Prostate gland (tissue), 2 donors: Measurements from ENCODE around the gene ALK.

Experiments
- CTCF ChIP-seq, 4 experiments: fragments of 200-600 bp in 2 of 4; fragments of 450-650 bp in 2 of 4; sonication (generic) in 2 of 4; IDR thresholded peaks; 1 replicate in 3 of 4; 2 replicates in 1 of 4; pipeline ENCODE4 v1.5.1; 2016 to 2019; ENCODE audit warnings: antibody characterized with exemption in 4 of 4, mild to moderate bottlenecking in 2 of 4, moderate library complexity in 2 of 4
- POLR2A ChIP-seq: fragments of 450-650 bp; IDR thresholded peaks from one replicate; pipeline ENCODE4 v1.6.1; 2016; ENCODE audit warnings: antibody characterized with exemption, mild to moderate bottlenecking
- POLR2AphosphoS5 ChIP-seq: sonication (generic); formaldehyde crosslinking; IDR thresholded peaks from one replicate; pipeline ENCODE4 v1.6.1; 2017; ENCODE audit warnings: antibody characterized with exemption

GRCh38 chr2:29874745-29875144 lies 46.6 kb downstream of the ALK start:
- TF ChIP-seq CTCF (IDR thresholded peaks at IDR 0.05): no peak
- no peak for TF ChIP-seq POLR2AphosphoS5
- no peak for TF ChIP-seq POLR2A
